Ascending aorta (tissue), 2 donors: ENCODE results near the gene SNRPD2. TPM values are rescaled to one million over a fixed set of nuclear protein-coding genes. Genes with fewer than 3 reads are reported as not detected.

Experiments
- DNase-seq, 2 donors: peaks; one replicate each; pipeline ENCODE4 v3.0.0-alpha.2; 2019; ENCODE audit warnings: low spot score in 2 of 2
- H3K27ac ChIP-seq, 2 donors: fragments of 200-600 bp; sonication (generic); one replicate each; pipeline ENCODE4 v1.5.1; 2016 to 2017; ENCODE audit warnings: mild to moderate bottlenecking in 1 of 2
- H3K27me3 ChIP-seq: fragments of 200-600 bp; sonication (generic); one replicate; pipeline ENCODE4 v1.5.1; 2017
- H3K36me3 ChIP-seq, 2 donors: fragments of 200-600 bp; sonication (generic); one replicate each; pipeline ENCODE4 v1.5.1; 2016
- H3K4me1 ChIP-seq, 2 donors: fragments of 200-600 bp; sonication (generic); one replicate each; pipeline ENCODE4 v1.5.1; 2016 to 2017; ENCODE audit warnings: mild to moderate bottlenecking in 1 of 2
- H3K4me3 ChIP-seq, 2 donors: fragments of 200-600 bp; sonication (generic); one replicate each; pipeline ENCODE4 v1.5.1; 2016 to 2017; ENCODE audit warnings: mild to moderate bottlenecking in 1 of 2
- H3K9me3 ChIP-seq, 2 donors: fragments of 200-600 bp; sonication (generic); one replicate each; pipeline ENCODE4 v1.5.1; 2016
- intact Hi-C: fragments of 100-400 bp; cut with DNase I; formaldehyde crosslinking; loops from one replicate; pipeline ENCODE4 v1.15.1; 2023
- total RNA-seq: library from RNA; depleted of rRNA; stranded (reverse); fragments of >200 nt; gene quantifications from one replicate; pipeline ENCODE4 v1.1.0, GENCODE V29; 2016
- TF ChIP-seq, protein P1 (sequence below), 3 experiments: fragments of 200-600 bp in 2 of 3; fragments of 450-650 bp in 1 of 3; sonication (generic) in 2 of 3; IDR thresholded peaks; one replicate each; pipeline ENCODE4 v1.5.1; 2016 to 2019; ENCODE audit warnings: antibody characterized with exemption in 3 of 3, mild to moderate bottlenecking in 1 of 3, moderate library complexity in 1 of 3

SNRPD2 gene
- total RNA-seq, 1 donor from 2014 or later = 71.1 TPM

DNA sequence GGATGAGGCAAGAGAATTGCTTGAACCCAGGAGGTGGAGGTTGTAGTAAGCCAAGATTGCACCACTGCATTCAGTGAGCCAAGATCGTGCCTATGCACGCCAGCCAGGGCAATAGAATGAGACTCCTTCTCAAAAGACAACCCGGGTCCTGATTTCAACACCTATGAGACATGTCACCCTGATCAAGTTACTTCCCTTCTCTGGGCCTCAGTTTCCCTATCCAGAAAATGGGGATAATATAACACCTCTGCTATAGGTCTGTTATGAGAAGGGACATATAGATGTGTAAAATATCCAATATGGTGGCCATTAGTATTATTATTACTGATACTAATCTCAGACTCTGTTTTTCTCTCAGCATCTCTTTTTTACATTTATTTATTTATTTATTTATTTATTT is 36.7 kb downstream of the SNRPD2 start:
- no peak overlapping the region for H3K4me3 ChIP-seq
- no peaks in the 10 kb centered on the region for H3K27me3 ChIP-seq
- no peak overlapping the region for H3K27ac ChIP-seq
- DNase-seq = no peak
- H3K4me1 ChIP-seq = no peaks in the 10 kb centered on the region
- no peaks in the 10 kb centered on the region for H3K9me3 ChIP-seq
- no peaks in the 10 kb centered on the region for H3K36me3 ChIP-seq
- TF ChIP-seq, protein P1, sequence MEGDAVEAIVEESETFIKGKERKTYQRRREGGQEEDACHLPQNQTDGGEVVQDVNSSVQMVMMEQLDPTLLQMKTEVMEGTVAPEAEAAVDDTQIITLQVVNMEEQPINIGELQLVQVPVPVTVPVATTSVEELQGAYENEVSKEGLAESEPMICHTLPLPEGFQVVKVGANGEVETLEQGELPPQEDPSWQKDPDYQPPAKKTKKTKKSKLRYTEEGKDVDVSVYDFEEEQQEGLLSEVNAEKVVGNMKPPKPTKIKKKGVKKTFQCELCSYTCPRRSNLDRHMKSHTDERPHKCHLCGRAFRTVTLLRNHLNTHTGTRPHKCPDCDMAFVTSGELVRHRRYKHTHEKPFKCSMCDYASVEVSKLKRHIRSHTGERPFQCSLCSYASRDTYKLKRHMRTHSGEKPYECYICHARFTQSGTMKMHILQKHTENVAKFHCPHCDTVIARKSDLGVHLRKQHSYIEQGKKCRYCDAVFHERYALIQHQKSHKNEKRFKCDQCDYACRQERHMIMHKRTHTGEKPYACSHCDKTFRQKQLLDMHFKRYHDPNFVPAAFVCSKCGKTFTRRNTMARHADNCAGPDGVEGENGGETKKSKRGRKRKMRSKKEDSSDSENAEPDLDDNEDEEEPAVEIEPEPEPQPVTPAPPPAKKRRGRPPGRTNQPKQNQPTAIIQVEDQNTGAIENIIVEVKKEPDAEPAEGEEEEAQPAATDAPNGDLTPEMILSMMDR (IDR thresholded peaks at IDR 0.05) = no peak
- intact Hi-C loops = no loop called here

DNA sequence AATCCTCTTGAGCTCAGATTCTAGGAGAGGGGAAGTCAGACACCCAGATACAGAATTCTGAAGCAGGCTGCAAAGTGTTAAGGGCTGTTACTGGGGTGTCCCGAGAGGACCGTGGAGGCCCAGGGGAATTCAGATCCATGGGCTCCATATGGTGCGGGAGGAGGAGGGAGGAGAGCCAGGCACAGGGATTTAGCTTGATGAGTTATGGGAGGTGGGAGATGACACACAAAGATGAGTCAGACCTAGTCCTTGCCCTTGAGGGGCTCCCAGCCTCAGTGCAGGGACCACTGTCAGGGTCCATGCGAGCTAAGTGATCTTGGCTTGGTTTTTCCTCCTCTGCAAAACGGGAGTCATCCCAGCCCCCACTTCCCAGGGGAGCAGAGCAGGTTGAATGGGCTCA is 38.1 kb downstream of the SNRPD2 start:
- Histone ChIP-seq H3K27ac (no peak overlapping the region), H3K4me3 (no peak overlapping the region), H3K4me1 (no peaks in the 10 kb centered on the region), H3K9me3 (no peaks in the 10 kb centered on the region), H3K36me3 (no peaks in the 10 kb centered on the region), H3K27me3 (no peaks in the 10 kb centered on the region)
- no peak for DNase-seq
- TF ChIP-seq, protein P1 (IDR thresholded peaks at IDR 0.05) = no peak
- intact Hi-C loops = no loop called here

DNA sequence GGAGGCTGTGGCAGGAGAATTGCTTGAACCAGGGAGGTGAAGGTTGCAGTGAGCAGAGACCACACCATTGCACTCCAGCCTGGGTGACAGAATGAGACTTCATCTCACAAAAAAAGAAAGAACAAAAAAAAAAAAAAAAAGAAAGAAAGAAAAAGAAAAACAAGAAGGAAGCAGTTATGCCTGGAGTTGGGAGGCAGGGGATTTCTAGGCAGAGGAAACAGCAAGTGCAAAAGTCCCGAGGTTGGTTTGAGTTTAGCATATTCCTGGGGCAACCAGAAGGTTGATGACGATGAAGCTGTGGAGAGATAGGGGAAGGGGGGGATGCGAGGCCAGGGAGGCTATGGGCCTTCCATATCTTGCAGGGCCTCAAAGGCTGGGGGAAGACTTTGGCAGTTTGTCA is 41.0 kb downstream of the SNRPD2 start:
- Histone ChIP-seq H3K4me1 (no peaks in the 10 kb centered on the region), H3K4me3 (no peak overlapping the region), H3K27me3 (no peaks in the 10 kb centered on the region), H3K27ac (no peak overlapping the region), H3K36me3 (no peaks in the 10 kb centered on the region), H3K9me3 (no peaks in the 10 kb centered on the region)
- no peak for DNase-seq
- TF ChIP-seq, protein P1 (IDR thresholded peaks at IDR 0.05) = no peak
- intact Hi-C loops = no loop called here

DNA sequence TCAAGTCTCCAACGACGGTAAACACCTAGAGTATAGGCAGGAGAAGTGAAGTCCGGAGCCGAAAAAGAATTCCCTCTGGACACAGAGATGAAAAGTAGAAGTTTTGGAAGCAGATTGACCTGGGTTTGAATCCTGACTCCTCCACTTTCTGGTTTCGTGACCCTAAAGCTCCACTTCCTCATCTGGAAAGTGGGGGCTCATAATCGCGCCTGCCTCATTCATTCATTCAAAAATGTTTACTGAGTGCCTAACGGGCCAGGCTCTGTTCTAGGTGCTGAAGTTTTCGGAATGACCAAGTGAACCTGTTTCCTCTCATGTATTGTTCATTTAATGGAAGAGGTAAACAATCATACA is 45.4 kb downstream of the SNRPD2 start:
- H3K36me3 ChIP-seq = no peaks in the 10 kb centered on the region
- DNase-seq = no peak
- peaks cover 6 to 9% of the 10 kb centered on the region in 2 donors for H3K4me1 ChIP-seq
- no peak overlapping the region for H3K27ac ChIP-seq
- intact Hi-C loops = no loop called here
- H3K27me3 ChIP-seq = no peaks in the 10 kb centered on the region
- TF ChIP-seq, protein P1 (IDR thresholded peaks at IDR 0.05) = no peak
- no peaks in the 10 kb centered on the region for H3K9me3 ChIP-seq
- peak overlapping the region in 1 of 2 donors; percentile 52 for H3K4me3 ChIP-seq

DNA sequence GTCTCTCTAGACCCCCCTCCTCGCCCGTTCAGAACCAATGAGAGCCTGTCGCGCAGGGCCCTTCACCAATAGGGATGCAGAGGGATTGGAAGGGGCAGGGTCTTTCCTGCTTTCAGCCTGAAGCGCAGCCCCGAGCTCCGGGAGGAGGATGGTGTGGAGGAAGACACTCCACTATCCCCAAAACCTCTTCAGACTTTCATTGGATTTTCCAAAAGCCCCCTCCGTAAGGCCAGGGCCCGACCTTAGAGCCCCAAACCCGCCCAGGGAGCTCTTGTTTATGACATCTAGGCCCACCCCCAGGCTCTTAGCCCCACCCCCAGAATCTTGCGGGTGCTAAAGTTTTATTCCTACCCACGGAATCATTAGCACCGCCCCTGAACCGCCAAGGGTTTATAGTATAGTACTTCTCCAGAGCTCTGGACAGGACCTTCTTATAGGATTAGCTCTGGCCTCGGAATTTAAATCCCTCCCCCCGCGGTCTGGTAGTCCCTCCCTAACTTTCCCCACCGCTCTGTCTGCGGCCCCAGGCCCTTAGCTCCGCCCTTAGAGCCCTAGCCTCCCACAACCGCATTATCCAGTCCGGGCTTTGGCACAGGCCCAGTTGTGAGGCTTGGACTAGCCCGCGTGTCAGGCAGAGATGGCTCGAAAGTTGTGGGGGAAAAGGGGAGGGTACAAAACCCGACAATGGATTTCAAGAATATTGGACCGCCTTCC is 46.0 kb downstream of the SNRPD2 start:
- Histone ChIP-seq H3K27ac (no peak overlapping the region), H3K36me3 (no peaks in the 10 kb centered on the region), H3K9me3 (no peaks in the 10 kb centered on the region), H3K4me1 (peaks cover 6 to 12% of the 10 kb centered on the region in 2 donors), H3K27me3 (no peaks in the 10 kb centered on the region), H3K4me3 (peak overlapping the region; percentile 32 to 52)
- DNase-seq = peak; percentile 29 to 86
- intact Hi-C loops = no loop called here
- TF ChIP-seq, protein P1 (IDR thresholded peaks at IDR 0.05) = no peak
